ENCODE data around the gene URI1.
A peak's percentile ranks its signal among the peaks of the same experiment; 100 is the strongest.

The URI1 gene

GRCh38 chr19:29926801-29927200, 15.2 kb upstream of the URI1 start (continued):
- TF ChIP-seq BCL6B (tag by site-specific recombination; IDR thresholded peaks at IDR 0.05), result no peak
- TF ChIP-seq ZNF48 (tag by site-specific recombination; IDR thresholded peaks at IDR 0.05), result no peak
- TF ChIP-seq ZFP3 (tag by site-specific recombination; IDR thresholded peaks at IDR 0.05; ENCODE audit: low read depth), result no peak
- TF ChIP-seq ZNF132 (tag by site-specific recombination; IDR thresholded peaks at IDR 0.05; ENCODE audit: borderline replicate concordance), result no peak
- TF ChIP-seq ZNF280C (tag by site-specific recombination; IDR thresholded peaks at IDR 0.05), result no peak
- no peak for TF ChIP-seq ZBTB1 (tag by site-specific recombination; IDR thresholded peaks at IDR 0.05)
- no peak for TF ChIP-seq ZNF747 (tag by site-specific recombination; IDR thresholded peaks at IDR 0.05)
- no peak for TF ChIP-seq ZNF654 (tag by site-specific recombination; IDR thresholded peaks at IDR 0.05; ENCODE audit: low read depth)

GRCh38 chr19:29927944-29928625, 14.0 kb upstream of the URI1 start:
- H3K9me3 ChIP-seq (ENCODE audit: control insufficient read depth, insufficient read depth, low read depth, low read length), result no peaks in the 10 kb centered on the region
- no peaks in the 10 kb centered on the region for H3K4me1 ChIP-seq (ENCODE audit: control insufficient read depth, insufficient read depth, low read length)
- H3K36me3 ChIP-seq (ENCODE audit: control insufficient read depth in 2 of 2, insufficient read depth in 1 of 2, low read length in 2 of 2), result no peaks in the 10 kb centered on the region
- H3K4me3 ChIP-seq (ENCODE audit: low read depth, low read length), result no peak overlapping the region
- POLR2A ChIA-PET, result no interaction called here
- H3K27ac ChIP-seq (ENCODE audit: extremely low read depth, low read depth, low read length), result no peak overlapping the region
- CTCF ChIA-PET, result interaction anchor here (0.7 to 1.1 kb wide), 3 partner anchors 39 to 744 kb away, joined by 3 to 4 read pairs (median 4); no protein-coding TSS in a partner anchor
- TF ChIP-seq ZNF292 (tag by site-specific recombination; IDR thresholded peaks at IDR 0.05; ENCODE audit: borderline replicate concordance, low read depth) (no peak), KLF17 (tag by site-specific recombination; IDR thresholded peaks at IDR 0.05) (no peak), SALL2 (tag by site-specific recombination; IDR thresholded peaks at IDR 0.05; ENCODE audit: borderline replicate concordance) (no peak), ZNF530 (tag by site-specific recombination; IDR thresholded peaks at IDR 0.05; ENCODE audit: low read depth) (0 out of 2 replicates have a peak, but pooled peaks have one; percentile 86), ZNF133 (tag by site-specific recombination; IDR thresholded peaks at IDR 0.05) (no peak), ZFP41 (tag by site-specific recombination; IDR thresholded peaks at IDR 0.05; ENCODE audit: borderline replicate concordance) (no peak), ZNF341 (tag by site-specific recombination; IDR thresholded peaks at IDR 0.05; ENCODE audit: low read depth) (peak; percentile 31; the same call in 1 of the 2 replicates), ZNF19 (tag by site-specific recombination; IDR thresholded peaks at IDR 0.05; ENCODE audit: low read depth) (no peak), ZNF521 (tag by site-specific recombination; IDR thresholded peaks at IDR 0.05) (no peak), ZNF747 (tag by site-specific recombination; IDR thresholded peaks at IDR 0.05) (no peak), ZNF843 (tag by site-specific recombination; IDR thresholded peaks at IDR 0.05) (no peak), ZNF707 (tag by site-specific recombination; IDR thresholded peaks at IDR 0.05) (no peak), SCRT2 (tag by site-specific recombination; IDR thresholded peaks at IDR 0.05) (peak; percentile 59; the same call in 1 of the 2 replicates), ZBTB26 (tag by site-specific recombination; optimal IDR thresholded peaks at IDR 0.05) (no peak), ZNF112 (tag by site-specific recombination; IDR thresholded peaks at IDR 0.05) (no peak), ZNF645 (tag by site-specific recombination; IDR thresholded peaks at IDR 0.05) (no peak), ZBTB1 (tag by site-specific recombination; IDR thresholded peaks at IDR 0.05) (no peak), OVOL3 (tag by site-specific recombination; IDR thresholded peaks at IDR 0.05) (no peak), SP3 (tag by site-specific recombination; IDR thresholded peaks at IDR 0.05) (0 out of 2 replicates have a peak, but pooled peaks have one; percentile 38), ZNF280C (tag by site-specific recombination; IDR thresholded peaks at IDR 0.05) (no peak), ZNF416 (tag by site-specific recombination; IDR thresholded peaks at IDR 0.05) (no peak), ZBTB17 (tag by site-specific recombination; IDR thresholded peaks at IDR 0.05) (peak; percentile 46; the same call in 1 of the 2 replicates)

All from HEK293 (cell line).